CMK (cell line): ENCODE results near the gene FOXRED1.

ENCODE experiments used
- DNase-seq: peaks from one replicate; pipeline ENCODE4 v3.0.0-alpha.2; 2010; ENCODE audit warnings: low read depth

FOXRED1 gene

GRCh38 chr11:126311401-126312291, 42.7 kb downstream of the FOXRED1 start:
- DNase-seq = no peak

- no peak for DNase-seq
Observed at GRCh38 chr11:126312961-126313360, 44.0 kb downstream of the FOXRED1 start.

GRCh38 chr11:126313826-126314225, 44.9 kb downstream of the FOXRED1 start:
- DNase-seq = no peak

DNA sequence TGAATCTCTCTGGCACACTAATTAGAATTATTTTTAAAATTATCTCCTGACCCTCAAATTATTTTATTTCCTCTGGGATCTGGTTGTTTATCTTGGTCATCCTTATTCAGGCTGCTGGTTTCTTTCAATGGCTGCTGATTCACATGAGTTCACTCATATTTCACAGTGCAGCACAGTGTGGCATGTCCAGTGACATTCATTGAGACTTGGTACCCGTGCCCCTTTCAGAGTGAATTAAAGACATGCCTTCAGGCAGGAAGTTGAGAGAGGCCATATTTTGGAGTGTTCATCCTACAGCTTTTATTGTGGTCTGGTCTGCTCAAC, 48.4 kb downstream of the FOXRED1 start:
- no peak for DNase-seq

GRCh38 chr11:126317756-126318573, 49.0 kb downstream of the FOXRED1 start:
- peak; percentile 40 for DNase-seq

- DNase-seq = no peak
Observed at GRCh38 chr11:126318574-126319373, 49.8 kb downstream of the FOXRED1 start.

- no peak for DNase-seq
Observed at GRCh38 chr11:126319374-126319740, 50.4 kb downstream of the FOXRED1 start.

GRCh38 chr11:126322996-126323395, 54.0 kb downstream of the FOXRED1 start:
- no peak for DNase-seq

DNA sequence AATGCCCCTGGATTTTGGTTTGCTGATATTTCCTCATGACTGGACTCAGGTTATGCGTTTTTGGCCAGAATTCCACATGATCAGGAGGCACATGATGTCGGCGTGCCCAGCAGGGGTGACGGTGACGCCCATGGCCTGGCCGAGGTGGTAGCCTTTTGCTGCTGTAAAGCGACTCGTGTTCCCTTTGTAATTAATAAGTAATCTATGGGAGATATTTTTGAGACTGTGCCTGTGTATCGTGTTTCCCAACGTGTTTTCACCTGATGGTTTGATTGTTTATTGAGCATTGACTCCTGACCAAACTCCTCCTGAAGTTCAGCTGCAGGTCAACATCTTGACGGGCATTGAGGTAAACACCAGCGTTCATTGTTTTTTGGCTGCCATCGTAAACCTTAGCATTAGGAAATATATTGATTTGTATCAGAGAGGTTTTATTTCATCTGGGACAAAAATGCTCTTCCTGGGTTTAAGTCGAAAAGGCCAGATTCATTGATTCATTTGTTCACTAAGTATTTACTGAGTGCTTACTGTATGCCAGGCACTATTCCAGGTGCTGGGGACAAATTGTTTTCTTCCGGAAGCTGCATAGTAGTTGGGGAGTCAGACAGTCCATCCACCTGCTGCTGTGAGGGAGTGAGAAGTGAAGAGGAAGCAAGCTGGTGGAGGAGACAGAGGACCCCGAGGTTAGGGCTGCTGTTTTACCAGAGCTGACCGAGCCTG, 58.5 kb downstream of the FOXRED1 start:
- DNase-seq = no peak
